HG03108 (cell line): ENCODE measurements around the gene LYPD4.
"Not testable (repeated sequence)": the region's sequence is repeated elsewhere in the genome, so short reads cannot be mapped to it uniquely, and the experiment has no call there.

Experiments
- ATAC-seq: cut with Tn5 transposase; IDR thresholded peaks from one replicate; pipeline ENCODE4 v1.9.1; 2021; ENCODE audit warnings: moderate library complexity; ENCODE audit not compliant: unreplicated experiment

Gene LYPD4

GRCh38 chr19:41802770-41803169 lies 41.7 kb downstream of the LYPD4 start:
- no peak for ATAC-seq

GRCh38 chr19:41801792-41802211 lies 42.7 kb downstream of the LYPD4 start:
- ATAC-seq, result no peak

- no peak for ATAC-seq
Observed at GRCh38 chr19:41801031-41801430, 43.5 kb downstream of the LYPD4 start.

GRCh38 chr19:41799444-41800000 lies 45.0 kb downstream of the LYPD4 start:
- ATAC-seq, result no peak

- no peak for ATAC-seq
Observed at GRCh38 chr19:41796901-41797300, 47.6 kb downstream of the LYPD4 start.

- no peak for ATAC-seq
Observed at GRCh38 chr19:41796362-41796761, 48.1 kb downstream of the LYPD4 start, which contains the start of gene CEACAM3. Gene CEACAM3 (plus strand): TSS chr19:41796587. CDS start chr19:41796678, 91 bp downstream.

- ATAC-seq, result no peak
Observed at GRCh38 chr19:41795031-41795461, 49.4 kb downstream of the LYPD4 start.

GRCh38 chr19:41793414-41793727 lies 51.1 kb downstream of the LYPD4 start:
- no peak for ATAC-seq

GRCh38 chr19:41792513-41793413 lies 51.7 kb downstream of the LYPD4 start:
- ATAC-seq, result no peak

GRCh38 chr19:41789053-41789452 lies 55.4 kb downstream of the LYPD4 start:
- ATAC-seq, result not testable (repeated sequence)

- not testable (repeated sequence) for ATAC-seq
Observed at GRCh38 chr19:41788518-41788917, 56.0 kb downstream of the LYPD4 start.
